Erythroblast (primary cell): ENCODE measurements around the gene PIP5K1B.

Source experiments
- DNase-seq, 2 experiments: peaks; one replicate each; lab custom pipeline; 2025; lab: John Stamatoyannopoulos, UW
- GATA1 ChIP-seq: IDR thresholded peaks from 2 replicates; pipeline ENCODE4 v1.6.1; 2011; ENCODE audit warnings: low read depth, mild to moderate bottlenecking, control low read depth, low read length, moderate library complexity
- POLR2A ChIP-seq: IDR thresholded peaks from 2 replicates; pipeline ENCODE4 v1.6.1; 2011; ENCODE audit warnings: mild to moderate bottlenecking, low read length

Gene PIP5K1B

DNA sequence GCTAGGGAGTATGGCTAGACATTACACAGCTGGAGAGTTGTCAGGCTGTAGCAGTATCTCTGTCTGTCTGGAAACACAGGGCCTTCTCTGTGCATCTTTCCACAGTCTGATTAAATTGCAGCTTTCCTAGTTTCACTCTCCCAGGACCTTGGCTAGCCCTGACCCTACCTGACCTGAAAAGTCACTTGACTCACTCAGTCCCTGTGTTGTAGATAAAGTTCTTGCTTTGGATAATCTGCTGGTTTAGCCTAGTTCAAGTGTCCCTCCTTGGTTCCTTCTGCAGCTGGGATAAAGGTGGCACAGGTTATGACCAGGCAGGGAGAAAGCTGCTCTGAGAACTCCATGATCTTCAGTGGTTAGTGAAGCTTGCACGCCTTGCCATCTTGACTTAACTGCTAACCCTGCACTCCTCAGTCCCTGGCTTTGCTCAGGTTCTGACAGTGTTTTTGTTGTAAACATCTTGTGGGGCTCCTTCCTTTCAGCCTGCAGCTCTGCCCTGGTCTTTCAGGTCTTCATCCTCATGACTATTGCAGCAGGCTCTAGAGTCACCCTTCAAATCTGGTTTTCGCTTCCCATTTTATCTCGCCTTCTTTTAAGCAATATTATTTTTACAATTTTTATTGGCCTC is 101.0 kb downstream of the PIP5K1B start:
- DNase-seq = peak; percentile 63 to 76
- TF ChIP-seq GATA1 (no peak), POLR2A (no peak)

DNA sequence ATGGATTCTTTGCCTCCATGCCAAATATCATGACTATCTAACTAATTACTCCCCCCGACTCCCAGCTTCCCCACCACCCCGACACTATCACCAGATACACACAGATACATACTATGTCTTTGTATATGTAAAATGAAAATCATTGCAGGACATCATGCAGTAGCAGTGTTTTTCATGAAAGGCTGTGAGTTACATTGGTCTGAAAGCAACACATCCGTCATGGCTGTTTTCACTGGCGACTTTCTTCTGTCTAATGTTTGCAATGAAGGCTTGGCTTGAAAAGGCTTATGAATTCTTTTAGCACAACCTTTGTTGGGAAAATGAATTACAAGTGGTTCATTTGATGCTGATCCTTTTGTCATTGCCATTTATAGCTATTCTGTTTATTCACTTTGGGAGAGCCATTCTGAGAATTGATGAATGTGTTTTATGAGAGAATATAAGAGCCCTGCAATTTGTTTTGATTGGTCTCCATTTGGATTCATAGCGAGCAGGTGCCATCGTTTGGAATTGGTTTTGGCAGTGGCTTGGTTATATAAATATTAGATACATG is 103.4 kb downstream of the PIP5K1B start:
- DNase-seq = no peak
- TF ChIP-seq GATA1 = no peak

DNA sequence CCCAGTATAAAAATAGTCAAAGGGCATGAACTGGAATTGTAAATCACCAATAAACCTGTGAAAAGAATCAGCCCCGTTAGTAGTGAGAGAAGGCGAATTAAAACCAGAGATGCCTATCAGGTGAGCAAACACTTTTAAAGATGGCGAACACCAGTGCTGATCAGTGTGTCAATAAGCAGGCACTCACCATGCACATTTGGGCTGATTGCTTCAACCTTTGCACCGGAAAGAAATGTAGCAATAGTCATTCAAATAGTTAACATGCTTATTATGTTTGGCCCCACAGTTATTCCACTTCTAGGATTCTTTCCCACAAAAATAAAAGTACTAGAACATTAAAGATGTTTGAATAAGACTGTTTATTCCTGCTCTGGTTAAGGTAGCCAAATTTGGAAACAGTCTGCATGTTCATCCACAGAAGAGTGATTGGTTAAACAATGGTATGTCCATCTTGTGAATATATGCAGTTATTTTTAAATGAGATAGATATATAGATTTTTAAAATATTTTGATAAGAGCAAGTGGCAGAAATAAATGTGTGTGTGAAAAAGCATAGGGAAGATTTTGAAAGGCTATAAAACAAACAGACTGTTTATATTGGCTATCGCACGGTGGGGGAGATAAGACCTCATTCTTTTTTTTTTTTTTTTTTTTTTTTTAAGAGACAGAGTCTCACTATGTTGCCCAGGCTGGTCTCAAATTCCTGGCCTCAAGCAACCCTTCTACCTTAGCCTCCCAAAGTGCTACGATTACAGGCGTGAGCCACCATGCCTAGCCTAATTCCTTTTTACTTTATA is 112.2 kb downstream of the PIP5K1B start:
- DNase-seq = no peak
- no peak for TF ChIP-seq POLR2A
- TF ChIP-seq GATA1 = no peak

DNA sequence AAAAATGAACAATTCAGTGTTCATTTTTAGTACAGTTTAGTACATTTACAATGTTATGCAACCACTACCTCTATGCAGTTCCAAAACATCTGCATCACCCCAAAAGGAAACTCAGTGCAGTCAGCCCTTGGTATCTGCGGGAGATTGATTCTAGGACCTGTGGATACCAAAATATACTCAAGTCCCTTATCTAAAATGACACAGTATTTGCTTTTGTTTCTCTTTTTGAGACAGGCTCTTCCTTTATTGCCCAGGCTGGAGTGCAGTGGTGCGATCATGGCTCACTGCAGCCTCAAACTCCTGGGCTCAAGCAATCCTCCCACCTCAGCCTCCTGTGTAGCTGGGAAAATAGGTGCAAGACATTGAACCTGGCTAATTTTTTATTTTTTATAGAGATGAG is 114.0 kb downstream of the PIP5K1B start:
- TF ChIP-seq POLR2A = no peak
- no peak for TF ChIP-seq GATA1
- DNase-seq = peak in 1 of 2 experiments; percentile 24

DNA sequence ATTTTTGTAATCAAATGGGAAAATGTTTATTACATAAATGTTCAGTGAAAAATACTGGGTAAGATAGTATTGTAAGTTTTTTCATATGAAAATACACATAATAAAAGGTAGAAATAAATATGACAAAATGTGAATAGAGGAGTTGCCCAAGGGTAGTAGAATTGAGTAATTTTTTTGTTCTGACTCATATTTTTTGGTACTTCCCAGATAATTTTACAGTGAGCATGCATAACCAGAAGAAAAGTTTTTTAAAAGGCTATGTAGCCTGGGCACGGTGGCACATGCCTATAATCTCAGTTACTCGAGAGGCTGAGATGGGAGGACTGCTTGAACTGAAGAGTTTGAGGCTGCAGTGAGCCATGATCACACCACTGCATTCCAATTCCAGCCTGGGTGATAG is 116.9 kb downstream of the PIP5K1B start:
- no peak for DNase-seq
- TF ChIP-seq POLR2A (no peak), GATA1 (no peak)

DNA sequence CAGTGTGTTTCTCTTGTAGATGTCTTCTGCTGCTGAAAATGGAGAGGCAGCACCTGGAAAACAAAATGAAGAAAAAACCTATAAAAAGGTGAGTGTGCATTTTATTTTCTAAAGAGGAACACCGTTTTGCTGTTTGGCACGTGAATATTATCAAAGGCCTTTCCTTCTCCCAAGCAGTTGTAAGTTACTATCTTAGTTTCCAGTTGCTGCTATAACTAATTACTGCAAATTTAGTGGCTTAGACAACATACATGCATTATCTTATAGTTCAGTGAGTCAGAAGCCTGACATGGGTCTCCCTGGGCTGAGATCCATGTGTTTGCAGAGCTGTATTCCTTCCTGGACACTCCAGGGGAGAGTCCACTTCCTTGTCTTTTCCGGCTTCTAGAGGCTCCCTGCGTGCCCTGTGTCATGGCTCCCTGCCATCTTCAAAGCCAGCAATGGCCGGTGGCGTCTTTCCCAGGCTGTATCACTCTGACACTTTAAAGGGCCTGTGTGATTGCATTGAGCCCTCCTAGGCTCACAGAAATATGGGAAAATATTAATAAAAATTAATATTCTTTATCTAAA is 117.6 kb downstream of the PIP5K1B start:
- no peak for TF ChIP-seq GATA1
- no peak for TF ChIP-seq POLR2A
- DNase-seq = no peak

DNA sequence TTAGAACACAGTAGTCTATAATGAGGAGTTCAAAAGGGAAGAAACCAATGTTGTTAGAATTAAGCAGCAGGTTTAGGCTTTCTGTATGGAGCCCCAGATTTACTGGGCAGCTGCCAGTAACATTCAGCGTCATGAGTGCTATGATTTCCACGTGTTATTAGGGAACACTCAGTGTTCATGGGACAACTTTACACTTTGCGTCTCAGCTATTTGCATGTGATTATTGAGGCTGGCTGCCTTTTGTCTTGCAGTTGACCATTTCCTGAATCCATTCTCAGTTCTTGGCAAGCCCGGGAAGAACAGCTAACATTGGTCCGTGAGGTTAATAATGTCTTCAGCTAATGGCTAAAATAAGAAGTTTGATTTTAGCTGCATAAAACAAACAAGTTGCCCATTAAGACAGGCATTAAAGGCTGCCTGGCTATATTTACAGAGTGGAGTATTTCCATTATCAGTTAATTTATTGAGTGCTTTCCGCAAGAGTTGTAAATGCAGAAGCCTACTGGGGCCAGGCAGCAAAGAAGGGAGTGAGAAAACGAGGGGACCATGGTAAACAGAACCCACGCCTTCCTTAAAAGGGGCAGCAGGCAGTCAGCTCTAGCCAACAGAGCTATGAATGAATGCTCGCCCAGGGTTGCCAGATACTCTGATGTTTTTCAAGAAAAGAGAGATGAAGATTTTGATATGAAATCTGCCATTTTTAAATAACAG is 120.9 kb downstream of the PIP5K1B start:
- DNase-seq = no peak
- TF ChIP-seq GATA1 (no peak), POLR2A (no peak)

DNA sequence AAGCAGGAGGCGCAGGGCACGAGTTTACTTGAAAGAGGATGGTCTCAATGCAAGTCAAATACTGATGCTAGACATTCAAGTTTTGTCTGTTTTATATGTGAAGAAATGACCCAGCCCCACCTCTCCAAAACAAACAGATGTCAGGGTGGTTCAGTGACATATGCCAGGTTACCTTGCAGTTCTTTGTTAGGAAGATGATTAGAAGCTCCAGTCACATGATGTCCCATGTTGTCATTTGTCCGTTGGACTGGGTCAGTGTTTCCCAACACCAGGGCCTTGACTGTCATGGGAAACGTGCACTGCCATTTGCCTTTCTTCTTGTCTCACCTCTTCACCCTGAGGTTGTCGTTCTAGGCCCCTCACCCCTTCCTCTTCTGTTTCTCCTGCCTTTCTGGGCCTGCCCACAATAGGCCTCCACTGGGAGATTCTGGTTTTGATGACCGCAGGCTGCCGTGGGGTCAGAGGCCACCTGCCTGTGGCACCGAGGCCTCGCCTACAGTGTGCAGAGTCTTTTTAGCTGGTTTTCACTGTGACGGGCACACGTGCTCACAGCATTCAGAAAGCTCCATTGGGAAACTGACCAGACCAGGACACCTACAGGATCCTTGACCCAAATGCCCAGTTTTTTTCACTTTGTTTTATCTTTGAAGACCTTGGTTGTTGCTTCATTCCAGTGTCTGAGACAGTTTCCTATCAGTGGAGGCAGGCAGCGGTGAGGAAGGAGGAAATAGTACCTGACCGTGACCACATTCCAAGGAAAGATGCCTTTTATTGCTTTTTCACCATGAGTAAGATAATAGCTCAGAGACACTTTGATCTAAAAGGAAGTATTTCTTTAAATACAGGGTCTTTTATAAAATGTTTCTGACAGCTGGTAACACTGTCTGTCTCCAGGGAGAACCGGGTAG is 123.1 kb downstream of the PIP5K1B start:
- DNase-seq = no peak
- TF ChIP-seq POLR2A (no peak), GATA1 (no peak)

DNA sequence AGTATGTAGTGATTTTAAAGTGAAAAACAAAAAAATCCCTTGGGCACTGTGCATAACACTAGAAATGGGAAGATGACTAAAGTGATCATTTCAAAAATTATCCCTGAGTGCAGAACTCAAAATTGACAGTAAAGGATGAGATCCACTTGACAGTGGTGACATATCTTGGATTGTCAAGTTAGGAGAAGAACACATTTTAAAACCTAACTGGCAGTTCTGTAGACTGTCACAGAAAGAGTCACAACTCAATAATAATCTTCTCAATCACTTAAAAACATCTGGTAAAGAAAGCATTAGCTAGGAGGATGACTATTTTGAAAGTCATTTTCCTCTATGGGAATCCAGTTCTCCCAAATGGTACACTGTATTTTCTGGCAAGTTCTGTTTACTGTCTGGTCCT is 127.1 kb downstream of the PIP5K1B start:
- peak; percentile 33 to 43 for DNase-seq
- no peak for TF ChIP-seq GATA1

DNA sequence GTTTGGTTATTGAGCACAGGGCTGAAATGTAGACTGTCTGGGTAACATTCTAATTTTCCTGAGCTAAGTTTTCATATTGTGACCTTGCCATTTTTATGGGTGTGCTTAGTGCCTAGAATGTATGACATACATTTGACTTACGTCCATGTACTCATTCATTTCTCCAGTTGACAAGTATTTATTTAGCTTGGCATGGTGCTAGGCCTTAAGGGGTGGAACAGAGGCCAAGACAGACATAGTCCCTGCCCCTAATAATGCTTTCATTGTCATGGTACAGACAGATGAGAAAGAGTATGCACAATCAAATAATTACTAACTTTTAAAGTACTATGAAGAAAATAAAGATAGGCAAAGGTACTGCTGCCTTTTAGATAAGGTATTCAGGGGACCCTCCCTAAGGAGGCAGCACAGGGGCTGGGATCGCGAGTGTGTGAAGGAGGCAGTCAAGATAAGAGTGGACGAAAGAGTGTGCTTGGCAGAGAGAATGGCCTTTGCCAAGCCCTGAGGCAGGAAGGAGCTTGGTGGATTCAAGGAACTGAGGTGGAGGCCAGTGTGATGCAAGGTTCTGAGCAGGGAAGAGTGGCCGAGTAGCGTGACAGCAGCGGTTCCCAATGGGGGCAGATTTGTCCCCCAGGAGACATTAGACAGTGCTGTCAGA is 128.0 kb downstream of the PIP5K1B start:
- TF ChIP-seq POLR2A (no peak), GATA1 (no peak)
- peak; percentile 82 to 92 for DNase-seq

DNA sequence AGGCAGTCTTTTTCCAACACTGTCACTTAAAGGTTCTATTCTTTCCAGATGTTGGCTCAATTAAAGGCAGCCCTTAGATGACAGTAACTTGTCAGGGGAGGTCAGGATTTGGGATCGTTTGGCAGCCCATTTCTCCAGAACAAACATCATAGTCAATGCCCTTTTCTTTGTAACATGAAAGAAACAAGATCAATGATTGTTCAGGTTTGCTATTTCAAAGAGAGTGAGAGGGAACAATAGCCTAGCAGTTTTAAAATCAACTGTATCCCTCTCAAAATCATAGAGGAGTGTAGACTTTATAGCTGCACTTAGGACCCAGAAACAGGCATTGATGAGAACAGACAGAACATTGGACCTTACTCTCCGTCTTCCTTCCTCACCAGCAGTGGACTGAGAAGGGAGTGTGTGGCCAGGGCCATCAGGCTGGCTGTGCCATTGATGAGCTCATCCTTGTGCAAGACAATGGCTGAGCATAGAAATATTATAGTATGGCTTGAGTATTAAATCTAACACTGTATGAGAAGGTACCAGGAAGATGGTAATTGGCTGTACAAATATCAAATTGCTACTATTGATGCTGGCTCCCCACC is 130.0 kb downstream of the PIP5K1B start:
- TF ChIP-seq GATA1 (no peak), POLR2A (no peak)
- no peak for DNase-seq

DNA sequence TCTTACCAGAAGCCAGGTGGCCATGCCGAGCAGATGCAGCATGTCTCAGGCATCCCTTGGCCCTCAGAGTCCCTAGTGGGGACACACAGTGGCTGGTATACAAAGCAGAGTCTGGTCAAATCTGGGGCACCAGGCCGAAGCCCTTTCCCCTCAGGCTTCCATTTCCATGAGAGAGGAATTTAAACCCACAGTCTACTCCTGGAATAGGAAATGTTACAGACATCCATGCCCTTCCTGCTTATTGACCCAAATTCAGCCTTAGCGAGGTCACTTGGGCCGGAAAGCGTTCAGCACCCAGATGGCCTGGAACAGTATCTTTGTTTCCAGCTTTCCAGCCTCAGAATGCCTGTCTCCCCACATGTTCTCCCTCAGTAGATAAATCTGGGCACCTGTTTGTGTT is 131.7 kb downstream of the PIP5K1B start:
- TF ChIP-seq POLR2A = no peak
- TF ChIP-seq GATA1 = no peak
- no peak for DNase-seq

DNA sequence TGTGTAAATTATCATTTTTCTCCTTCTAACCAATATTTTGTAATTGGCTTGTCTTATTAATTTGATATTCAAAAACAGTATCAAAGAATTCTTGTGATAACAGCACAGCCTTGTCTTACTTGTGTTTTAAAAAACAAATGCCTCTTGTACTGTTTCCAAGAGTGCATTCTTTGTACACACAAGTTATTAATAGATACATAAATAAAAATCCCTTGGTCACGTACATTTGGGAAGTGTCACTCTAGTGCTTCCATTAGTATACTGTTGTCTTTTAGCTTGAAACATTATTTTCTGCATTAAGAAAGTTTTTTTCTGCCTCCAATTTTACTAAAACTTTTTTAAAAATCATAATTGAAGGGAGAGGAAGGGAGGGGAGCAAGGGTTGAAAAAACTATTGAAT is 133.2 kb downstream of the PIP5K1B start:
- TF ChIP-seq GATA1 (no peak), POLR2A (no peak)
- DNase-seq = no peak
